GM19397 (cell line): ENCODE data around the gene GGT7.
"Not testable (repeated sequence)": the region's sequence is repeated elsewhere in the genome, so short reads cannot be mapped to it uniquely, and the experiment has no call there.

Experiments used
- ATAC-seq: cut with Tn5 transposase; IDR thresholded peaks from one replicate; pipeline ENCODE4 v1.9.1; 2021; ENCODE audit warnings: mild to moderate bottlenecking, moderate library complexity; ENCODE audit not compliant: unreplicated experiment

The GGT7 gene

DNA sequence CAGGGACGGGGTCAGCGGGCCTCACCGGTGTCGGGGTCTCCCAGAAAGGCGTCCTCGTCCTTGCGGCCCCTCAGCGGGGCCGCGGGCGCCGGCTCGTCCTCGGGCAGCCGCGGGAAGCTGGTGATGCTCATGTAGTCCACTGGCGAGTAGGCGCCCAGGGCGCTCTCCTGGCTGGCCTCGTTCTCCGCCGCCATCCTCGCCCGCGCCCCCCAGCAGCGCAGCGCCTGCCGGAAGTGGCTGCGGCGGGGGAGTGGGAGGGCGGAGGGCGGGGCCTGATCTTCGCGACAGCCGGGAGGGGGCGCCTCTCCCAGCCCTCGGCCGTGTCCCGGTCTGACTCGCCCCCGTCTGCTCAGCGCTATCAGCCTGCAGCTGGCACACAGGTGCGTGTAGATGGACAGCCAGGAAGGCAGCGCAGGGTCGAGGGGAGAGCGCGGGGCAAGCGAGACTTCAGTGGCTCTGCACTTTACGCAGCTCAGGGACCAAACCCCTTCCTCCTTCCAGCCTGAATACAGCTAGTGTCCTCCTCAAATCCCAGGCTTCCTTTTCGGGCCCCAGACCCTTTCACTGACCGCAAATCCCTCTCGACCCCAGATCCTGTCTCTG, at the start of gene GGT7:
Gene GGT7 (minus strand): TSS at position 235 of the 603 bp plus-strand sequence. CDS start 41 bp downstream, at position 194.
- no peak for ATAC-seq

- no peak for ATAC-seq
Measured at GRCh38 chr20:34921436-34921835, 48.8 kb upstream of the GGT7 start.

DNA sequence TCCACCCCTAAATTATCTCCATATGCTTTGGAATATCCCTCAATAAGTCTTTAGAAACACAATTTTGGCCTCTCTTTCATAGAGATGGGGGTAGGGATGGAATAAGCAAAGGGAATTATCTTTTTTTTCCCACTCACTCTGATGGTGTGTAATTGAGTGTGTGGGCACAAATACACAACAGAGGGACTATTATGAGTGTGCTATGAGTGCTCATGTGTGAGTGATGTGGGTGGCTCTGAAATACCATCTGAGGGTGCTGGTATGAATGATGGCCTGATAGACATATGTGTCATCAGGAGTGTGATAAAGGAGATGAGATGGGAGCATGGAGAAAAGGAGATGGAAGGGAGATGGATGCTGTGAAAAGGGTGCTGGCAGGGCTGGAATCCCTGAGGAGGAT, 47.4 kb upstream of the GGT7 start:
- ATAC-seq: no peak

DNA sequence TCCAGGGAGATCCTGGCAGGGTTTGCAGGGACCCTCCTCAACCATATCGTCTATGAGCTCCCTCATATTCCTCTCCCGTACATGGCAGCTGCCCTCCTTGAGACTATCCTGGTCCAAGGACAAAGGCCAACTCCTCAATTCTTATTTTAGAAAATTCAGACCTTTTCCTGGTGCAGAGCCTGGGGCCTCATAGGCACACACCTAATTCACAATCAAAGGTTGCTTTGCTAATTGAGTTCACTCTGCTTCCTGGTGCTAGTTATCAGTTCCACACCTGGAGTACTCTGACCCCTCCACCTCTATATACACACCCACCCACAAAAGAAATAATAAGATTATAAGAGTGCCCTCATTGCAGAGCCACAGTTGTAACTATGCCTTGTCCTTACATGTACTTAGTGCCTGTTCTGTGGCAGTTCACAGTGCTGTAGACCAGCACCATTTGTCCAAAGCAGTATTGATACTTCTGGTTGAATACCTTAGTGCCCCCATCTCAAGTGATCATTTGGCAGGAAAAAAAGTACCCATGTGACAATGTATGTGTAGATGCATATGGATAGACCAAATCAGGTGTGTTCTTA, 44.2 kb upstream of the GGT7 start:
- ATAC-seq: no peak

DNA sequence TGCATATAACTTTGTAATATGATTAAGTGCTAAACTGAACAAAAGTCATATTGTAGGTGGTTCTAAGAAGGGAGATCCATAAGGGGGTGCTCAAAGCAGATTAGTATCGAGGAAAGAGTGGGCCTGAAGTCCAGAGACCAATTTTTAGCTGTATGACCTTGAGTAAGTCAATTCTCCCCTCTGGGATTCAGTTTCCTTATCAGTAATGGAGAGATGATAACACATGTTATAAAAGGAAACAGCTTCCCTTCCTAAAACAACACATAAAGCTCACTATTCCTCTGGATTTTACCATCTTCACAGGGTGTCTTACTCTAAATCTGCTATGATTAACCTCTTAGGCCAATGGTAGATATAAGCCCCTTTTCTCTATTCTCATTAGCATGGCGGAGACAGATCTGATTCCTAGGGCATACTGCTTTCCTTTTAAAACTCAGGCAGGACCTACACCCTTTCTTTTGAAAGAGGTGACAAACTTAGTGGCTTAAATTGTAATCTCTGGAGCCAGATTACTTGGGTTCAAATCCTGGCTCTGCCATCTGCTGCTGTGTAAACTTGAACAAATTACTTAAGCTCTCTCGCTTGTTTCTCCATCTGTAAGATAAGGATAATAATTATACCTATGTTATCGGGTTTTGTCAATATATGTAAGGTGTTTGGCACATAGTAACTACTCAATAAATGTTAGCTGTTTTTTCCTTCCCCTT, 43.2 kb upstream of the GGT7 start:
- no peak for ATAC-seq

DNA sequence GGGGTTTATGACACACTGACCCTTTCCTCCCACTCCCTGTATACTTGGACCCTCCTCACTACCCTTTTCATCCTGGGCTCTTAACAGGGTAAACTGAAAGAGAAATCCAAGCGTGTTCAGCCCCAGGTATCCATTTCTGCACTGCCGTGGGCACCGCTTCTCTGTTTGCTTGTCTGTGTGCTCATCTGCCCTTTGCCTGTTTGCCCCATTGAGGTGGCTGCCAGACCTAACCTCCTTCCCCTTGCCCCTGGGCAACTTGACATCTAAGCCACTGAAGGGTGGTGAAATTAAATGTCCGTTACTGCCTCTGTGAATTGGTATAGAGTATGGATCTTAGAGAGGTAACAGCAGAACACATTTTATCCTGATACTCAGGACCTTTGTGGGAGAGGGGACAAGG, 42.5 kb upstream of the GGT7 start:
- ATAC-seq: no peak

GRCh38 chr20:34907616-34908469, 35.2 kb upstream of the GGT7 start:
- no peak for ATAC-seq

- ATAC-seq: no peak
Measured at GRCh38 chr20:34904202-34904621, 31.6 kb upstream of the GGT7 start.

DNA sequence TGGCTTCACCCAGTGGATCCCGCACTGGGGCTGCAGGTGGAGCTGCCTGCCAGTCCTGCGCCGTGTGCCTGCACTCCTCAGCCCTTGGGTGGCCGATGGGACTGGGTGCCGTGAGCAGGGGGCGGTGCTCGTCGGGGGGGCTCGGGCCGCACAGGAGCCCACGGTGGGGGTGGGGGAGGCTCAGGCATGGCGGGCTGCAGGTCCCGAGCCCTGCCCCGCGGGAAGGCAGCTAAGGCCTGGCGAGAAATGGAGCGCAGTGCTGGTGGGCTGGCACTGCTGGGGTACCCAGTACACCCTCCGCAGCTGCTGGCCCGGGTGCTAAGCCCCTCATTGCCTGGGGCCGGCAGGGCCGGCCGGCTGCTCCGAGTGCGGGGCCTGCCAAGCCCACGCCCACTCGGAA, 26.1 kb upstream of the GGT7 start:
- ATAC-seq: not testable (repeated sequence)

GRCh38 chr20:34898129-34898528, 25.5 kb upstream of the GGT7 start:
- ATAC-seq: not testable (repeated sequence)

DNA sequence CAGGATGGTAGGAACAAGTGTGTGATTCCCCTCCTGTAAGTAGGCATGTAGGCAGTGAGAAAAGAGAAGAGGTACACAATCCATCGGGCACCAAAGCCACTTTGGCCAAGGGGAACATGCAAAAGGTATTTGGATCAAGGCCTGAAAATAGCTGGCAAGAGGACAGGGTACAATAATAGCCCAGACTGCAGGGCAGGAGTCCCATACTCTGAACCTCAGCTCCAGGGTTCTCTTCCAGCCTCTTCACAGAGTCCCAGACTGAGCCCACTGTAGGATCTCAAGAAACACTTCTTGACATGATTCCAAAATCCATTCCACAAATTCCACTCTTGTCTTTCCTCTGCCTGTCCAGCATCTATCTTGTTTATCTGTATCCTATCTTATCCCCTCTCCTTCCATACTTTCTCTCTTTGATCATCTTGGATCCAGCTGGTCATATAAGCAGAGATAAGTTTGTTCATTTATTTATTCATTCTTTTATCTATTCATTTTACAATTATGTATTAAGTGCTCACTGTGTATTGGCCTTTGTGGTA, 23.5 kb upstream of the GGT7 start:
- no peak for ATAC-seq

DNA sequence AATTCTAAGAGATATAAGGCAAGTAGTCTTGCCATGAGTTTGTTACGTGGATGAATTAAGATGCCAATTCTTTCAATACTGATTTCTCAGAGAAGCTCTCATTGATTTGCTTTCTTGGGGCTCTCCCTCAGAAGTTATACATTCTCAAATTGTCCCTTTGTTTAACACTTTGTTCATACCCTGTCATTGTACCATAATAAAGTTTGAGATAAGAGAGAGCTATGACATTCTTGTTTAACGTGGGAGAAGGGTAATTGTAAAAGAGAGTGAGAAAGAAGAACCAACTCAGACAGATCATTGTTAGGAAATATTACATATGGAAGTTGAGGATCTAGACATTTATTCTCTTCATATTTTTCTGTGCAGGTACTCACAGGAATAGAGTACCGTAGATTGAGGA, 22.8 kb upstream of the GGT7 start:
- ATAC-seq: no peak

- no peak for ATAC-seq
Measured at GRCh38 chr20:34894723-34895122, 22.1 kb upstream of the GGT7 start.

DNA sequence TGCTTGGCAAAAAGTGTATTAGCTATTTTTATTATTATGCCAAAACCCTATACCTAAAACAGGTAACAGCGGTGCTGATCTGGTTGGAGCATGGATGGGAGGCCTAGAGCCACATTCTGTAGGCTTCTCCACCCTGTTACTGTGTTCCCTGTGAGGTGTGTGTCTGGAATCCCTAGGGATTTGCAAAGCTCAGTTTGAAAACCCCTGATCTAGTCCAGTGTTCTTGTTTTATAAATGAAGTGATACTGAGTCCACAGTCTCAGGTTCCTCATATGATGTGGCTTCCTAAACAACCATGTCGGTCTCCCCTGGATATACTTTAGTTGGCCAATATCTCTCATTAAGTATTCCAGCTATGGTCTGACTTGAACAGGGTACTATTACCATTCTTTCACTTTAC, 20.0 kb upstream of the GGT7 start:
- no peak for ATAC-seq

DNA sequence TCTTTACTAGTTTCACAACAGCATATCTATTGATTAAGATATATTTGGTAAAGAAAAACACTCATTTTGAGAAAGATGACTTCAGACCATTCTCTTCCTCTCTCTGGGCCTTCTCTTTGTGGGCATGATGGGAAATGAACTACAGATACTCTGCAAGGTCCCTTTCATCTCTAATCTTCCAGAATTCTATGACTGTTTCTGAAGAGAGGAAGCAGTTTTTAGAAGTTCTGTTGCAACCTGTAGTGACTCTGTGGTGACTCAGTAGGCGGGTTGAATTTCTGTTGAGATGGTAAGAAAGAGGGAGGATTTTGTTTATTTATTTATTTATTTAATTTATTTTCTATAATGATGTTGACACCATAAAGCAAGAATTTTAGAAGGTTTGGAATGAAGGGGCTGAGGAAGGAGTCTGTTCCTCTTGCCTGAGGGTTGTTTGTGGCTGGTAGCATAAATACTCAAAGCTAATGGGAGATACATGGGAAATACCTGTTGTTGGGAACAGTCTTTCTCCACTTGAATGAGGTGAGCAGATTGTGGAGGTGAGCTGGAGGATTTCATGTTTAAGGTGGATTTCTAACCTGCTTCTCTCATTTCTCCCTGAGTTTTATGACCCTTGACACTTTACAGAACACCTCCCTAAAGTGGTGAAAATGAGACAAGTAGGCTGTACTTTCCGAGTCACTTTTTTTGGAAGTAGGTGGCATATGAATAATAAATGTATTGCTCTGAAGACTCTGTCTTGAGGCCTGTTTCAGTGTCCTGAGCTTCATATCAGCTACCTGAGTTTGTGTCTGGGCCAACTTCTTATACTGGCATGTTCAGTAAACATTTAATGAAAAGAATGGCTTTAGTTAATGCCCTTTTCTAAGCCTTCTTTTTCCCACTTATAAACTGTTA, 18.8 kb upstream of the GGT7 start:
- ATAC-seq: no peak

GRCh38 chr20:34888468-34888867, 15.8 kb upstream of the GGT7 start:
- no peak for ATAC-seq

- ATAC-seq: no peak
Measured at GRCh38 chr20:34887023-34887422, 14.4 kb upstream of the GGT7 start.

DNA sequence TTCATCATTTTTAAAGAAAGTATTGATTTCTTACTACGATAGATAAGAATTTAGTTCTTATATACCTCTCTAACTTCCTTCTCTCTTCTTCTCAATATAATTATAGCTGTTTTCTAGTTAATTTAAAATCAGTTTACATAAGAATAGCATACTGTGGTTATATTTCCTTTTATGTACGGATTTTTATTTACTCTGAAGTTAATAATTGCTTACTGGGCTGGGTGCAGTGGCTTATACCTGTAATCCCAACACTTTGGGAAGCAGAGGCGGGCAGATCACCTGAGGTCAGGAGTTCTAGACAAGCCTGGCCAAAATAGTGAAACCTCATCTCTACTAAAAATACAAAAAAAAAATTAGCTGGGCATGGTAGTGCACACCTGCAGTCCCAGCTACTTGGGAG, 13.5 kb upstream of the GGT7 start:
- ATAC-seq: no peak

GRCh38 chr20:34884260-34884659, 11.6 kb upstream of the GGT7 start:
- ATAC-seq: no peak

DNA sequence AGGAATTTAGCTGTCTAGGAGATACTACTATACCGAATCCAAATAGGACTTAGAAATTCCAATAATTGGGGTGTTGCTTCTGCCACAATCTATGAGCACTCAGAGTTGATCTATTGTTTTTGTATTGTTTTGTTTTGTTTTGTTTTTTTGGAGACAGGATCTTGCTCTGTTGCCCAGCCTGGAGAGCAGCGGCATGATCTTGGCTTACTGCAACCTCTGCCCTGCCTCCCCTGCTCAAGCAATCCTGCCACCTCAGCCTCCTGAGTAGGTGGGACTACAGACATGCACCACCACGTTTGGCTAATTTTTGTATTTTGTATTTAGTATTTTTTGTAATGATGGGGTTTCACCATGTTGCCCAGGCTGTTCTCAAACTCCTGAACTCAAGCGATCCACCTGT, 11.2 kb upstream of the GGT7 start:
- ATAC-seq: no peak
